Testis (tissue), 5 donors: Measurements from ENCODE around the gene MGAT4C. TPM values are rescaled to one million over a fixed set of nuclear protein-coding genes. Genes with fewer than 3 reads are reported as not detected.
"Not testable (repeated sequence)": the region's sequence is repeated elsewhere in the genome, so short reads cannot be mapped to it uniquely, and the experiment has no call there.

ENCODE experiments used
- DNase-seq: peaks from one replicate; pipeline ENCODE4 v3.0.0-alpha.2; 2019
- H3K27ac ChIP-seq, 2 donors: fragments of 200-600 bp; sonication (generic); one replicate each; pipeline ENCODE4 v1.5.1; 2019
- H3K27me3 ChIP-seq: fragments of 200-600 bp; sonication (generic); one replicate; pipeline ENCODE4 v1.5.1; 2019
- H3K36me3 ChIP-seq: fragments of 200-600 bp; sonication (generic); one replicate; pipeline ENCODE4 v1.5.1; 2017; ENCODE audit warnings: low read depth; ENCODE audit errors: missing control alignments
- H3K4me1 ChIP-seq: fragments of 200-600 bp; sonication (generic); one replicate; pipeline ENCODE4 v1.5.1; 2019
- H3K4me3 ChIP-seq, 2 donors: fragments of 200-600 bp; sonication (generic); one replicate each; pipeline ENCODE4 v1.5.1; 2017 to 2019
- H3K9me3 ChIP-seq: fragments of 200-600 bp; sonication (generic); one replicate; pipeline ENCODE4 v1.5.1; 2017
- POLR2A ChIP-seq: fragments of 450-650 bp; IDR thresholded peaks from one replicate; pipeline ENCODE4 v1.6.1; 2017; ENCODE audit warnings: antibody characterized with exemption, mild to moderate bottlenecking, moderate library complexity
- WGBS, 2 donors: methylation state at CpG; one replicate each; pipeline ENCODE4 v1.1.5; 2018; 5-methylcytosine and 5-hydroxymethylcytosine counted together
- intact Hi-C: fragments of 100-400 bp; cut with DNase I; formaldehyde crosslinking; loops from one replicate; pipeline ENCODE4 v1.15.1; 2023; ENCODE audit warnings: low total_unique reads
- long read RNA-seq, 2 donors: transcript quantifications; one replicate each; lab custom pipeline, GENCODE V29; 2026
- polyA plus RNA-seq: library from polyadenylated mRNA; stranded (reverse); fragments of 350-450 nt; fragmentation: Illumina TruSeq; extraction: RNeasy Lipid Tissue Mini Kit (QIAGEN cat#74804); gene quantifications from one replicate; pipeline ENCODE4 v1.2.3, GENCODE V29; 2014; ENCODE audit warnings: low read depth, low replicate concordance; ENCODE audit not compliant: insufficient read depth
- total RNA-seq, 2 donors: library from RNA; depleted of rRNA; stranded (reverse); fragments of >200 nt; gene quantifications; one replicate each; pipeline ENCODE4 v1.2.3, GENCODE V29; 2016
- TF ChIP-seq, protein P1 (sequence below), 3 experiments: fragments of 450-650 bp in 2 of 3; fragments of 200-600 bp in 1 of 3; sonication (generic) in 1 of 3; IDR thresholded peaks; one replicate each; pipeline ENCODE4 v1.5.1; 2016 to 2019; ENCODE audit warnings: antibody characterized with exemption in 3 of 3, mild to moderate bottlenecking in 2 of 3, moderate library complexity in 1 of 3

MGAT4C gene
- total RNA-seq (1 to 10 TPM; 5.5 to 7.4 TPM), polyA plus RNA-seq (11.3 TPM)
- long read RNA-seq, donor 1, full-length matches to known transcripts, result 1 of 1 reads
- long read RNA-seq, donor 1, partial matches to known transcripts, result 0 of 1 reads
- long read RNA-seq, donor 1, other reads (novel, unspliced or antisense), result 0 of 1 reads
- long read RNA-seq, donor 2, result 0 reads

DNA sequence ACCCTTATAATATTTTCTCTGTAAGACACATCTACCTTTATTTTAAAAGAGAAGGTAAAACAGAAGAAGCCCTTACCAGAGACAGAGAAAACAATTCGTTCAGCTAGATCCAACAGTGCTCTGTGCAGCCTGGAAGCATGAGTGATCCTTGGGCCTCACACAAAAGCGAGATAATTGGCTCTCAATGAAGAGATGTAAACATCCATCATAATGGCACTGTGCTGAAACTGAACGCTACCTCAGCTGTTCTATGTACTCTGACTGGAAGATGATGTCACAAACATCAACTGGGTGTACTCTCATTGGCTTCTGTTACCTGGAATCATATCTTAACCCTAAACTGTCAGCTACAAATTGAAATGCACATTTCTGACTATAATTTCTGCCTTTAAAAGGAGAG lies at the start of gene MGAT4C:
Gene MGAT4C, minus strand, starts transcription at position 229 of the 400 bp plus-strand sequence.
- DNase-seq, result no peak
- H3K9me3 ChIP-seq, result no peaks in the 10 kb centered on the region
- TF ChIP-seq POLR2A, result no peak
- TF ChIP-seq, protein P1, sequence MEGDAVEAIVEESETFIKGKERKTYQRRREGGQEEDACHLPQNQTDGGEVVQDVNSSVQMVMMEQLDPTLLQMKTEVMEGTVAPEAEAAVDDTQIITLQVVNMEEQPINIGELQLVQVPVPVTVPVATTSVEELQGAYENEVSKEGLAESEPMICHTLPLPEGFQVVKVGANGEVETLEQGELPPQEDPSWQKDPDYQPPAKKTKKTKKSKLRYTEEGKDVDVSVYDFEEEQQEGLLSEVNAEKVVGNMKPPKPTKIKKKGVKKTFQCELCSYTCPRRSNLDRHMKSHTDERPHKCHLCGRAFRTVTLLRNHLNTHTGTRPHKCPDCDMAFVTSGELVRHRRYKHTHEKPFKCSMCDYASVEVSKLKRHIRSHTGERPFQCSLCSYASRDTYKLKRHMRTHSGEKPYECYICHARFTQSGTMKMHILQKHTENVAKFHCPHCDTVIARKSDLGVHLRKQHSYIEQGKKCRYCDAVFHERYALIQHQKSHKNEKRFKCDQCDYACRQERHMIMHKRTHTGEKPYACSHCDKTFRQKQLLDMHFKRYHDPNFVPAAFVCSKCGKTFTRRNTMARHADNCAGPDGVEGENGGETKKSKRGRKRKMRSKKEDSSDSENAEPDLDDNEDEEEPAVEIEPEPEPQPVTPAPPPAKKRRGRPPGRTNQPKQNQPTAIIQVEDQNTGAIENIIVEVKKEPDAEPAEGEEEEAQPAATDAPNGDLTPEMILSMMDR (IDR thresholded peaks at IDR 0.05), result no peak
- H3K4me1 ChIP-seq, result no peaks in the 10 kb centered on the region
- no peak within 1 kb of the TSS for H3K27ac ChIP-seq
- H3K36me3 ChIP-seq, result no peaks in the 10 kb centered on the region
- no peak within 1 kb of the TSS for H3K4me3 ChIP-seq
- intact Hi-C loops, result no loop called here
- no peaks in the 10 kb centered on the region for H3K27me3 ChIP-seq
- 56 to 71% methylated on average over 3 of the region's 3 CpGs for WGBS, 2 donors

DNA sequence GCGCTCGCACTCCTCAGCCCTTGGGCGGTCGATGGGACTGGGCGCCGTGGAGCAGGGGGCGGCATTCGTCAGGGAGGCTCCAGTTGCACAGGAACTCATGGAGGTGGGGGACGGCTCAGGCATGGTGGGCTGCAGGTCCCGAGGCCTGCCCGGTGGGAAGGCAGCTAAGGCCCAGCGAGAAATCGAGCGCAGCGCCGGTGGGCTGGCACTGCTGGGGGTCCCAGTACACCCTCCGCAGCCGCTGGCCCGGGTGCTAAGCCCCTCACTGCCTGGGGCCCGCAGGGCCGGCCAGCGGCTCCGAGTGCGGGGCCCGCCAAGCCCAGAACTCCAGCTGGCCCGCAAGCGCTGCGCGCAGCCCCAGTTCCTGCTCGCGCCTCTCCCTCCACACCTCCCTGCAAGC lies 40.2 kb upstream of the MGAT4C start:
- intact Hi-C loops, H3K27me3 ChIP-seq, DNase-seq: not testable (repeated sequence)

DNA sequence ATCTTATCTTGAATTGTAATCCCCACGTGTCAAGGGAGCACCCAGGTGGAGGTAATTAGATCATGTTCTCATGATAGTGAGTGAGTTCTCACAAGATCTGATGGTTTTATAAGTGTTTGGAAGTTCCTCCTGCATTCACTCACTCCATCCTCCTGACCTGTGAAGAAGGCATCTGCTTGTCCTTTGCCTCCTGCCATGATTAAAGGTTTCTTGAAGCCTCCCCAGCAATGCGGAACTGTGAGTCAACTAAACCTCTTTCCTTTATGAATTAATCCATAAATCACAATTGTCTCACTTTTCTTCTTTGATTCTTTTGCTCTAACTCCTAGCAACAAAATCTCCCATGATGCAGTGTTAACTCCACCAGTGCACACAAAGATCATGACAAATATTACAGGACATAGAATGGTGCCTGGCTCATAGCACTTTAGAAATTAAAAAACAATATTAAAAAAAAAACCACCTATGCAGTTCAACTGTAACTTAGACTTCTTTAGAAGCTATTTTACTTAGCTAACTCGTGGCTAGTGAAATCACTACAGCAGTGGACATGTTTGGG lies 37.6 kb upstream of the MGAT4C start:
- no peaks in the 10 kb centered on the region for H3K4me1 ChIP-seq
- no peaks in the 10 kb centered on the region for H3K36me3 ChIP-seq
- H3K9me3 ChIP-seq, result no peaks in the 10 kb centered on the region
- H3K27ac ChIP-seq, result no peak overlapping the region
- no peaks in the 10 kb centered on the region for H3K27me3 ChIP-seq
- no peak overlapping the region for H3K4me3 ChIP-seq
- WGBS, 2 donors, result 65 to 66% methylated on average over 3 of the region's 3 CpGs
- intact Hi-C loops, result no loop called here
- TF ChIP-seq POLR2A, result no peak
- TF ChIP-seq, protein P1 (IDR thresholded peaks at IDR 0.05), result no peak
- DNase-seq, result no peak

More for the DNA sequence above, 40.2 kb upstream of the MGAT4C start:
- 72 to 90% methylated on average over 11 to 21 of the region's 31 CpGs for WGBS, 2 donors
- H3K9me3 ChIP-seq, H3K4me1 ChIP-seq, H3K36me3 ChIP-seq, H3K27ac ChIP-seq: not testable (repeated sequence)
- peak overlapping the region; percentile 21 to 37 for H3K4me3 ChIP-seq

GRCh38 chr12:86292480-86292879 lies 36.3 kb upstream of the MGAT4C start:
- 72% methylated on average over 3 of the region's 3 CpGs for WGBS, 2 donors

DNA sequence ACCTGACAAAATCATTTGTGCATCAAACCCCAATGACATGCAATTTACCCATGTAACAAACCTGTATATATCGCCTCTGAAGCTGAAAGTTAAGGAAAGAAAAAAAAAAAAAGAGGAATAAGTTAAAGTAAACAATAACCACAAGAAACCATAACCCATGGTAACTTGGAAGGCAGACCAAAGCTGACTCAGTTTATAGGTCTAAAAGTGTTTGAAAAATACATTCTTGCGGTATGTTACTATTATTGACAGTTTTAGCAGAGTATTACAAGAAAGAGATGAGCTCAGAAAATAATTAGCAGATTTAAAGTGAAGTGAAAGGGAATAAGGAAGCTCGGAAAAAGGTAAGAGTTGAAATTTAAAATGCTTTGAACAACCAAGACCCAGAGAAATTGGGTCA lies 34.4 kb upstream of the MGAT4C start:
- 83 to 87% methylated on average over 3 of the region's 3 CpGs for WGBS, 2 donors
- H3K36me3 ChIP-seq, result no peaks in the 10 kb centered on the region

More at GRCh38 chr12:86292480-86292879, 36.3 kb upstream of the MGAT4C start:
- no peaks in the 10 kb centered on the region for H3K9me3 ChIP-seq
- no peak for DNase-seq
- no peaks in the 10 kb centered on the region for H3K27me3 ChIP-seq
- no peak for TF ChIP-seq POLR2A
- TF ChIP-seq, protein P1 (IDR thresholded peaks at IDR 0.05), result no peak
- H3K27ac ChIP-seq, result no peak overlapping the region
- intact Hi-C loops, result no loop called here
- no peaks in the 10 kb centered on the region for H3K36me3 ChIP-seq
- no peaks in the 10 kb centered on the region for H3K4me1 ChIP-seq
- H3K4me3 ChIP-seq, result no peak overlapping the region

More for the DNA sequence above, 34.4 kb upstream of the MGAT4C start:
- intact Hi-C loops, result no loop called here
- no peaks in the 10 kb centered on the region for H3K9me3 ChIP-seq
- H3K4me1 ChIP-seq, result no peaks in the 10 kb centered on the region
- H3K27me3 ChIP-seq, result no peaks in the 10 kb centered on the region
- no peak overlapping the region for H3K27ac ChIP-seq
- no peak for TF ChIP-seq POLR2A
- TF ChIP-seq, protein P1 (IDR thresholded peaks at IDR 0.05), result no peak
- no peak overlapping the region for H3K4me3 ChIP-seq
- no peak for DNase-seq
